ENCODE data around the gene SNX5. TPM values are rescaled to one million over a fixed set of nuclear protein-coding genes. Genes with fewer than 3 reads are reported as not detected.

The SNX5 gene
- total RNA-seq, 2 experiments from 2014 or later = 58.3 to 60.3 TPM

DNA sequence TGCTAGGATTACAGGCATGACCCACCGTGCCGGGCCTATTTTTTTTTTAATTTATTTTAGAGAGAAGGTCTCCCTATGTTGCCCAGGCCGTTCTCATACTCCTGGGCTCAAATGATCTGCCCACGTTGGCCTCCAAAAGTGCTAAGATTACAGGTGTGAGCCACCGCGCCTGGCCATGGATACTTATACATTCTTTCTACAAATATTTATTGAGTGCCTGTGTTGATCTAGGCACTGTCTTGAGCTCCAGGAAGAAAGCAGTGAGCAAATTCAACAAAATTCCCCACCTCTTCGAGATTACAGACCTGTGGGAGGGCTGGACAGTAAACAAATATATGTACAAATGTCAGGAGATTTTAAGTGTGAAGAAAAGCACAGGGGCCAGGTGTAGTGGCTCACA, 38.1 kb upstream of the SNX5 start:
- Histone ChIP-seq H3K9me3 (ENCODE audit: control insufficient read depth in 1 of 2, insufficient read depth in 1 of 2, low read length in 2 of 2) (no peaks in the 10 kb centered on the region), H3K4me3 (ENCODE audit: low read length) (no peak overlapping the region), H3K36me3 (ENCODE audit: insufficient read depth, low read length) (no peaks in the 10 kb centered on the region), H3K4me1 (ENCODE audit: insufficient read depth, low read length) (no peaks in the 10 kb centered on the region), H3K27ac (ENCODE audit: low read depth in 1 of 2, low read length in 2 of 2) (no peak overlapping the region), H3K27me3 (ENCODE audit: control insufficient read depth in 1 of 2, insufficient read depth in 2 of 2, low read length in 2 of 2) (no peaks in the 10 kb centered on the region)
- Mint-ChIP-seq H3K27ac (no peak overlapping the region), H3K4me1 (ENCODE audit: low read depth) (no peaks in the 10 kb centered on the region), H3K36me3 (ENCODE audit: low read depth) (no peaks in the 10 kb centered on the region), H3K27me3 (peaks cover 6% of the 10 kb centered on the region), H3K9me3 (no peaks in the 10 kb centered on the region), H3K4me3 (no peak overlapping the region)
- ATAC-seq (ENCODE audit: poor library complexity) (no peak), DNase-seq (no peak)
- ChIA-PET CTCF (no interaction called here), POLR2A (no interaction called here)
- intact Hi-C loops (cut with DNase I, micrococcal nuclease) = no loop called here
- TF ChIP-seq, protein P1, sequence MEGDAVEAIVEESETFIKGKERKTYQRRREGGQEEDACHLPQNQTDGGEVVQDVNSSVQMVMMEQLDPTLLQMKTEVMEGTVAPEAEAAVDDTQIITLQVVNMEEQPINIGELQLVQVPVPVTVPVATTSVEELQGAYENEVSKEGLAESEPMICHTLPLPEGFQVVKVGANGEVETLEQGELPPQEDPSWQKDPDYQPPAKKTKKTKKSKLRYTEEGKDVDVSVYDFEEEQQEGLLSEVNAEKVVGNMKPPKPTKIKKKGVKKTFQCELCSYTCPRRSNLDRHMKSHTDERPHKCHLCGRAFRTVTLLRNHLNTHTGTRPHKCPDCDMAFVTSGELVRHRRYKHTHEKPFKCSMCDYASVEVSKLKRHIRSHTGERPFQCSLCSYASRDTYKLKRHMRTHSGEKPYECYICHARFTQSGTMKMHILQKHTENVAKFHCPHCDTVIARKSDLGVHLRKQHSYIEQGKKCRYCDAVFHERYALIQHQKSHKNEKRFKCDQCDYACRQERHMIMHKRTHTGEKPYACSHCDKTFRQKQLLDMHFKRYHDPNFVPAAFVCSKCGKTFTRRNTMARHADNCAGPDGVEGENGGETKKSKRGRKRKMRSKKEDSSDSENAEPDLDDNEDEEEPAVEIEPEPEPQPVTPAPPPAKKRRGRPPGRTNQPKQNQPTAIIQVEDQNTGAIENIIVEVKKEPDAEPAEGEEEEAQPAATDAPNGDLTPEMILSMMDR (IDR thresholded peaks at IDR 0.05) = no peak

DNA sequence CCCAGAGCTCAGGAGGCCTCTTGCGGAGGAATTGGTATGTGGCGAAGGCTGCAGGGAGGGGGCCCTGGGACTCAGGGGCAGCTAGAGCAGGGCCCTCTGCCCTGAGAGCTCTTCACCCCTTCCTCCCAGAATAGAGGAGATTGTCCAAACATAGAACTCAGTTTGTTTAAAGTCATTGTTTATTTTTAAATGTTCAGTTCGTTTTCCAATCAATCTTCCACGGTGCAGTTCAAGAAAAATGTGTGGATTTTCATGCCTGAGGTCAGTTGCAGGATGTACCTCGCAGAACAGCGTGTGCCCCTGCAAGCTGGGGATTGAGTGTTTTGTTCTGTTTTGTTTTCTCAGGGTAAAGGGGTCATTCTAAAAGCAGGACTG, 37.4 kb upstream of the SNX5 start:
- ChIA-PET POLR2A (no interaction called here), CTCF (no interaction called here)
- ATAC-seq (ENCODE audit: poor library complexity) = no peak
- intact Hi-C loops (cut with DNase I, micrococcal nuclease) = no loop called here
- no peak overlapping the region for H3K27ac ChIP-seq (ENCODE audit: low read depth in 1 of 2, low read length in 2 of 2)
- no peak overlapping the region for H3K27ac Mint-ChIP-seq
- H3K36me3 ChIP-seq (ENCODE audit: insufficient read depth, low read length) = no peaks in the 10 kb centered on the region
- DNase-seq = no peak
- no peaks in the 10 kb centered on the region for H3K36me3 Mint-ChIP-seq (ENCODE audit: low read depth)
- H3K4me3 ChIP-seq (ENCODE audit: low read length) = no peak overlapping the region
- H3K27me3 Mint-ChIP-seq = peaks cover 1% of the 10 kb centered on the region
- no peak overlapping the region for H3K4me3 Mint-ChIP-seq
- H3K27me3 ChIP-seq (ENCODE audit: control insufficient read depth in 1 of 2, insufficient read depth in 2 of 2, low read length in 2 of 2) = no peaks in the 10 kb centered on the region
- no peaks in the 10 kb centered on the region for H3K9me3 Mint-ChIP-seq
- H3K4me1 Mint-ChIP-seq (ENCODE audit: low read depth) = no peaks in the 10 kb centered on the region
- TF ChIP-seq, protein P1 (IDR thresholded peaks at IDR 0.05) = no peak
- no peaks in the 10 kb centered on the region for H3K4me1 ChIP-seq (ENCODE audit: insufficient read depth, low read length)
- no peaks in the 10 kb centered on the region for H3K9me3 ChIP-seq (ENCODE audit: control insufficient read depth in 1 of 2, insufficient read depth in 1 of 2, low read length in 2 of 2)

DNA sequence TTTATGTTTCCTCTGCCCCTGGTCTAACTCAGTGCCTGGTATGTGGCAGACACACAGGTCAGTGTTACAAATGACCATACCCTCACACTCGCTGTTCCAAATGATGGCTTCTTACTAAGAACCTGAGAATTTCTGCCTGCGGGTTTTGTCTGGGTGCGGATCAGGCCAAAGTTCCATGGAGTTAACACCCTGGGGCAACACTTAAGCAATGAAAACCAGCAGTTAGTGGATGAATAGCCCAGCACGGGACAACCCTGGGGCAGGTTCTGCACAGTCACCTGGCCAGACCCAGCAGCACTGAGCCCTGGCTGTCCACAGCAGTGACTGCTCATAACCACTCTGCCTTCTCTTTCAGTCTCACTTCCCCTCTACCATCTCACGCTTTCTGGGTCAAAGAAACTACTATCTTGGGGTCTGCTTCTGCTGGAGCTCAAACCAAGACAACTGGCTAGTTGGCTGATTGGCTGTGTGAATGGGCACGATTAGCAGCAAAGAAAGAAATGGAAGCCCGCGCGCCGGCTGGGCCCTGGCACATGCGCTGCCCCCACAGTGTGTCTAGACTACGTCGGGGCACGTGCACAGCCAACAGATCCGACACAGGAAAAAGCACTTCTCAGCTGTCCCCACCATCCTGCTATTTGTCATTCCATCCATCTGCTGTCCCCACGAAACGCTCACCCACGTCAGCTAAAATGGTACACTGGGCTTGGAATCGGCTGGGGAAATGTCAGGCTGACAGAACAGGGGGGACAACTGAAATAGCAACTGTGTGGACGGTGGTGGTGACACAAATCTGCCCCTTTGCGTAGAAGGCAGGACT, 36.8 kb upstream of the SNX5 start:
- DNase-seq = no peak
- no peak overlapping the region for H3K4me3 ChIP-seq (ENCODE audit: low read length)
- Mint-ChIP-seq H3K4me1 (ENCODE audit: low read depth) (no peaks in the 10 kb centered on the region), H3K27ac (no peak overlapping the region), H3K27me3 (no peaks in the 10 kb centered on the region), H3K9me3 (no peaks in the 10 kb centered on the region), H3K36me3 (ENCODE audit: low read depth) (no peaks in the 10 kb centered on the region), H3K4me3 (no peak overlapping the region)
- H3K27me3 ChIP-seq (ENCODE audit: control insufficient read depth in 1 of 2, insufficient read depth in 2 of 2, low read length in 2 of 2) = no peaks in the 10 kb centered on the region
- no peaks in the 10 kb centered on the region for H3K9me3 ChIP-seq (ENCODE audit: control insufficient read depth in 1 of 2, insufficient read depth in 1 of 2, low read length in 2 of 2)
- ATAC-seq (ENCODE audit: poor library complexity) = no peak
- intact Hi-C loops (cut with DNase I, micrococcal nuclease) = no loop called here
- TF ChIP-seq, protein P1 (IDR thresholded peaks at IDR 0.05) = no peak
- POLR2A ChIA-PET = no interaction called here
- no peaks in the 10 kb centered on the region for H3K4me1 ChIP-seq (ENCODE audit: insufficient read depth, low read length)
- CTCF ChIA-PET = no interaction called here
- H3K36me3 ChIP-seq (ENCODE audit: insufficient read depth, low read length) = no peaks in the 10 kb centered on the region
- H3K27ac ChIP-seq (ENCODE audit: low read depth in 1 of 2, low read length in 2 of 2) = no peak overlapping the region
